HUDEP-2 (cell line): ENCODE results near the gene NRG2.

Source experiments
- DNase-seq, 76 experiments: peaks; one replicate each; lab custom pipeline; 2025; ENCODE audit not compliant: unreplicated experiment in 76 of 76; lab: John Stamatoyannopoulos, UW

The NRG2 gene

GRCh38 chr5:139863855-139864558 lies 179.1 kb downstream of the NRG2 start:
- DNase-seq = peak in 33 of 76 experiments; percentile 4 to 51 (median 23)

- DNase-seq = no peak
Observed at GRCh38 chr5:139863361-139863760, 179.7 kb downstream of the NRG2 start.

- DNase-seq = no peak
Observed at GRCh38 chr5:139862803-139863202, 180.3 kb downstream of the NRG2 start.

- no peak for DNase-seq
Observed at GRCh38 chr5:139862313-139862712, 180.8 kb downstream of the NRG2 start.

GRCh38 chr5:139861889-139862207 lies 181.3 kb downstream of the NRG2 start:
- no peak for DNase-seq

- DNase-seq = no peak
Observed at GRCh38 chr5:139861021-139861888, 181.8 kb downstream of the NRG2 start.

- no peak for DNase-seq
Observed at GRCh38 chr5:139859013-139859412, 184.1 kb downstream of the NRG2 start.

- DNase-seq = no peak
Observed at GRCh38 chr5:139856714-139857113, 186.4 kb downstream of the NRG2 start.

- DNase-seq = no peak
Observed at GRCh38 chr5:139855946-139856540, 187.1 kb downstream of the NRG2 start.

GRCh38 chr5:139855451-139855850 lies 187.6 kb downstream of the NRG2 start:
- no peak for DNase-seq

- DNase-seq = no peak
Observed at GRCh38 chr5:139854953-139855352, 188.1 kb downstream of the NRG2 start.

- DNase-seq = no peak
Observed at GRCh38 chr5:139854029-139854605, 189.0 kb downstream of the NRG2 start.

GRCh38 chr5:139852696-139853095 lies 190.4 kb downstream of the NRG2 start:
- no peak for DNase-seq

- DNase-seq = no peak
Observed at GRCh38 chr5:139851558-139851957, 191.5 kb downstream of the NRG2 start.

GRCh38 chr5:139850423-139851016 lies 192.6 kb downstream of the NRG2 start:
- no peak for DNase-seq

- no peak for DNase-seq
Observed at GRCh38 chr5:139849942-139850341, 193.2 kb downstream of the NRG2 start.

GRCh38 chr5:139849501-139849900 lies 193.6 kb downstream of the NRG2 start:
- DNase-seq = no peak

- no peak for DNase-seq
Observed at GRCh38 chr5:139848508-139849100, 194.5 kb downstream of the NRG2 start.

GRCh38 chr5:139847790-139848507 lies 195.2 kb downstream of the NRG2 start:
- DNase-seq = no peak

GRCh38 chr5:139847091-139847490 lies 196.0 kb downstream of the NRG2 start:
- DNase-seq = no peak
